Left forelimb (tissue), 1 donor: ENCODE results near the gene ZBTB48.

Experiments used
- DNase-seq: peaks from one replicate; pipeline ENCODE4 v3.0.0-alpha.2; 2018; ENCODE audit warnings: low spot score

The ZBTB48 gene

GRCh38 chr1:6612641-6613360 is 33.0 kb downstream of the ZBTB48 start:
- peak; percentile 76 for DNase-seq

- DNase-seq, result peak; percentile 100
These were observed 33.7 kb downstream of the ZBTB48 start, which contains the start of gene PHF13 for GRCh38 chr1:6613361-6614018. TSS of gene PHF13 (plus strand) at chr1:6613731. CDS start at chr1:6614067, 336 bp downstream.

- DNase-seq, result peak; percentile 76
These were observed 34.5 kb downstream of the ZBTB48 start for GRCh38 chr1:6614019-6614928.

- DNase-seq, result no peak
These were observed 35.4 kb downstream of the ZBTB48 start for GRCh38 chr1:6614929-6615785.

- no peak for DNase-seq
These were observed 39.3 kb downstream of the ZBTB48 start for GRCh38 chr1:6619045-6619444.

- DNase-seq, result no peak
These were observed 41.9 kb downstream of the ZBTB48 start for GRCh38 chr1:6621429-6622391.

GRCh38 chr1:6622396-6623152 is 42.8 kb downstream of the ZBTB48 start:
- DNase-seq, result no peak

- DNase-seq, result no peak
These were observed 43.6 kb downstream of the ZBTB48 start for GRCh38 chr1:6623269-6623965.

GRCh38 chr1:6624710-6625583 is 45.2 kb downstream of the ZBTB48 start, which contains the start of gene THAP3:
TSS of gene THAP3 (plus strand) at chr1:6624868. CDS start at chr1:6625219, 351 bp downstream.
- peak; percentile 91 for DNase-seq

- DNase-seq, result no peak
These were observed 45.9 kb downstream of the ZBTB48 start for GRCh38 chr1:6625584-6626149.

- no peak for DNase-seq
These were observed 47.2 kb downstream of the ZBTB48 start for GRCh38 chr1:6627031-6627430.

GRCh38 chr1:6627841-6628545 is 48.2 kb downstream of the ZBTB48 start:
- no peak for DNase-seq

GRCh38 chr1:6628971-6629479 is 49.2 kb downstream of the ZBTB48 start:
- DNase-seq, result no peak

GRCh38 chr1:6630027-6630426 is 50.2 kb downstream of the ZBTB48 start:
- no peak for DNase-seq

- no peak for DNase-seq
These were observed 51.3 kb downstream of the ZBTB48 start for GRCh38 chr1:6631058-6631457.
